AG04450 (cell line): ENCODE measurements around the gene CNBD2. TPM values are rescaled to one million over a fixed set of nuclear protein-coding genes. Genes with fewer than 3 reads are reported as not detected.
"Not testable (repeated sequence)": the region's sequence is repeated elsewhere in the genome, so short reads cannot be mapped to it uniquely, and the experiment has no call there.

Source experiments
- CTCF ChIA-PET: fragments of 300-600, 350-600 bp; formaldehyde crosslinking; extraction: SDS; loops from one replicate; lab custom pipeline; 2022; ENCODE audit warnings: antibody characterized with exemption, inconsistent platforms; lab: Charles Lee
- POLR2A ChIA-PET: fragments of 350-600 bp; formaldehyde crosslinking; extraction: SDS; loops from one replicate; lab custom pipeline; 2021; ENCODE audit warnings: antibody characterized with exemption, inconsistent platforms; lab: Yijun Ruan, JAX
- DNase-seq: peaks from one replicate; pipeline ENCODE4 v3.0.0-alpha.2; 2011; ENCODE audit warnings: low read depth, low spot score
- H3K27ac ChIP-seq: one replicate; pipeline ENCODE4 v1.5.1; 2012; ENCODE audit warnings: low read depth, low read length, control low read depth
- H3K27me3 ChIP-seq: one replicate; pipeline ENCODE4 v1.6.0; 2012; ENCODE audit warnings: low read length; ENCODE audit not compliant: control insufficient read depth, insufficient read depth
- H3K4me3 ChIP-seq: 2 replicates; pipeline ENCODE4 v1.5.1; 2011; ENCODE audit warnings: mild to moderate bottlenecking, low read depth, low read length, control low read depth
- H3K9me3 ChIP-seq: 2 replicates; pipeline ENCODE4 v1.5.1; 2012; ENCODE audit warnings: low read length; ENCODE audit not compliant: control insufficient read depth, insufficient read depth
- polyA plus RNA-seq: library from polyadenylated mRNA; depleted of rRNA; stranded (reverse); fragments of >200 nt; gene quantifications from 2 replicates; pipeline ENCODE4 v1.2.3, GENCODE V29; 2011
- TF ChIP-seq, protein P1 (sequence below): IDR thresholded peaks from 2 replicates; pipeline ENCODE4 v1.5.1; 2011; ENCODE audit warnings: low read depth, low read length, control low read depth, inconsistent platforms

CNBD2 gene
- polyA plus RNA-seq, 1 experiment, result 1.8 TPM

DNA sequence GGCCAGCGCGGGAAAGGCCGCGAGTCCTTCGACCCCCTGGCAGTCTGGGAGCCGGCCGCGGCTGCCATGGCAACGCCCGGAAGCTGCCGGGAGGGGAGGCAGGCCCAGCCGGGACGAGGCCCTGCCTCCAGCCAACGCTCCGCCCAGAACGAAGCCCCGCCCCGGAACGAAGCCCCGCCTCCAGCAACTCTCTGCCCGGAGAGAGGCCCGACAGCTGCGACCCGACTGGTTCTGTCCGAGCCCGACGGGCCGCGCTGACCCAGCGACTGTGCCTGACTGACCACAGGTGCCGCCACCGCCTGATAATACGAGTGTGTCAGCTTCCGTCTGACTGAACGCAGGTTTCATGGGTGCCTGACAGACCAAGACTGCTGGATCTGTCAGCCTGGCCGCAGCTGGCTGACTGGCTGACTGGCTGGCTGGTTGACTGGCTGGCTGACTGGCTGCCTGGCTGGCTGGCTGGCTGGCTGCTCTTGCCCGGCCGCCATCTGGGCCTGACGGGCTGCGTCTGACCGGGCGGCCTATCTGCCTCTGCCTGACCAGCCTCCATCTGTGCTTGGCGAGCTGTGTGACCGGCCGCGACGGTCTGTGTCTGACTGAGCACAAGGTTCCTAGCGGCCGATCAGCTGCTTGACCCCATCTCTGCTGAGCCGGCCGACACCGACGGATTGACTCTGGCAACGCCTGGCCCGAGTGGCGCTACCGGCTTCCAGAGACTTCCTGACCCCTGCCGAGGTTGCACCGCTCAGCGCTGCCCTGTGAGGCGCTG is 96.5 kb downstream of the CNBD2 start:
- no peaks in the 10 kb centered on the region; the same call in 1 of the 2 replicates for H3K9me3 ChIP-seq
- CTCF ChIA-PET, result interaction anchor here (1.2 kb wide), 1 partner anchor 74 kb away, joined by 4 read pairs; no protein-coding TSS in a partner anchor
- POLR2A ChIA-PET, result interaction anchor here (0.6 to 1.8 kb wide), 4 partner anchors 10 to 1131 kb away, joined by 3 to 5 read pairs (median 3); no protein-coding TSS in a partner anchor
- H3K27me3 ChIP-seq, result no peaks in the 10 kb centered on the region
- TF ChIP-seq, protein P1, sequence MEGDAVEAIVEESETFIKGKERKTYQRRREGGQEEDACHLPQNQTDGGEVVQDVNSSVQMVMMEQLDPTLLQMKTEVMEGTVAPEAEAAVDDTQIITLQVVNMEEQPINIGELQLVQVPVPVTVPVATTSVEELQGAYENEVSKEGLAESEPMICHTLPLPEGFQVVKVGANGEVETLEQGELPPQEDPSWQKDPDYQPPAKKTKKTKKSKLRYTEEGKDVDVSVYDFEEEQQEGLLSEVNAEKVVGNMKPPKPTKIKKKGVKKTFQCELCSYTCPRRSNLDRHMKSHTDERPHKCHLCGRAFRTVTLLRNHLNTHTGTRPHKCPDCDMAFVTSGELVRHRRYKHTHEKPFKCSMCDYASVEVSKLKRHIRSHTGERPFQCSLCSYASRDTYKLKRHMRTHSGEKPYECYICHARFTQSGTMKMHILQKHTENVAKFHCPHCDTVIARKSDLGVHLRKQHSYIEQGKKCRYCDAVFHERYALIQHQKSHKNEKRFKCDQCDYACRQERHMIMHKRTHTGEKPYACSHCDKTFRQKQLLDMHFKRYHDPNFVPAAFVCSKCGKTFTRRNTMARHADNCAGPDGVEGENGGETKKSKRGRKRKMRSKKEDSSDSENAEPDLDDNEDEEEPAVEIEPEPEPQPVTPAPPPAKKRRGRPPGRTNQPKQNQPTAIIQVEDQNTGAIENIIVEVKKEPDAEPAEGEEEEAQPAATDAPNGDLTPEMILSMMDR, result no peak
- peak overlapping the region; percentile 66 for H3K4me3 ChIP-seq
- H3K27ac ChIP-seq, result peak overlapping the region; percentile 57
- peak; percentile 48 for DNase-seq

DNA sequence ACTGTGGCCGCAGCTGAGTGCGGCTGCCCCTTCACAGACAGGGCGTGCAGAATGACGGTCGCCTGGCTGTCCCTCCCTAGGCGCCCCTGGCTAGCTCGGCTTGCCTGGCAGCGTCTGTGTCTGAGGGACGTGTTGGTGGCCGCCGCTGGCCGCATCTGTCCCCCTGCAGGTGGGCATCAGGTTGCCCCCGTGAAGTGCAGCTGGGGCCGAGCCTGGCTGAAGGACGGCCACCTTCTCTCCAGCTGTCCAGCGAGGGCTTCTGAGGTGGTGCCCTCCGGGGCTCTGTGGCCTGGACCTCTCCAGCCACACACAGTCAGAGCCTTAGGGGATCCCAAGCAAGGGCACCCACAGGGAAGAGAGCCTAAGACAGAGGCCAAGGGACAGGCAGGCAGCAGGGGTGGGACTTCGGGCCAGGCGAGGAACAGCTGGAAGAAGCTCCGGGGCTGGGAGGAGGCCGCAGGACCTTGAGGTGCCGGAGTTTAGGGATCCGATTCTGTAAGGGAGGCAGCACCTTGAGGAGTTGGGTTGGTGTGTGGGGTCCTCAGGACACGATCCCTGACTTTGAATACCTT is 97.1 kb downstream of the CNBD2 start:
- DNase-seq, result no peak
- POLR2A ChIA-PET, result interaction anchor here (0.6 to 1.8 kb wide), 2 partner anchors 22 to 1130 kb away, joined by 3 to 5 read pairs; no protein-coding TSS in a partner anchor
- H3K27me3 ChIP-seq, result peaks cover under 1% of the 10 kb centered on the region
- TF ChIP-seq, protein P1, result no peak
- no peaks in the 10 kb centered on the region; the same call in 1 of the 2 replicates for H3K9me3 ChIP-seq
- no peak overlapping the region; the same call in 1 of the 2 replicates for H3K4me3 ChIP-seq
- CTCF ChIA-PET, result interaction anchor here (1.2 kb wide), 1 partner anchor 73 kb away, joined by 4 read pairs; no protein-coding TSS in a partner anchor
- H3K27ac ChIP-seq, result peak overlapping the region; percentile 57

DNA sequence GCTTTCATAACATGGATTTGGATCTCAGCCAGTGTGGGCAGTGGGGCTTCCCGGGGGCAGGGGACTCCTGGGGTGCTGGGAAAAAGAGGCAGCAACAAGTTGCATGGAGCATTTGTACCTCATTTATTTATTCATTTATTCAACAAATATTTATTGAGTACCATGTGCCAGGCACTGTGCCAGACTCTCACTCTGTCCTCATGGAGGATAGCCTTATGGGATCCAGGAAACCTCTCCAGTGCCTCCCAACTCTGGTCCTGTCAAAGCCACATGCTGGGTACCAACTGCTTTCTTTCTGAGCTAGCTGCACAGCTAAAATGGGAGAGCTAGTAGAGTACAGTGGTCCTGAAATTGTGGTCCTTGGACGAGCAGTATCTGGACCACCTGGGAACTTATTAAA is 98.4 kb downstream of the CNBD2 start:
- ChIA-PET POLR2A (no interaction called here), CTCF (interaction anchor here (0.5 to 2.0 kb wide), 2 partner anchors 60 to 74 kb away, joined by 4 to 7 read pairs; no protein-coding TSS in a partner anchor)
- TF ChIP-seq, protein P1, result no peak
- peaks cover 12% of the 10 kb centered on the region for H3K27me3 ChIP-seq
- H3K4me3 ChIP-seq, result no peak overlapping the region
- DNase-seq, result no peak
- no peaks in the 10 kb centered on the region; the same call in 1 of the 2 replicates for H3K9me3 ChIP-seq
- H3K27ac ChIP-seq, result no peak overlapping the region

DNA sequence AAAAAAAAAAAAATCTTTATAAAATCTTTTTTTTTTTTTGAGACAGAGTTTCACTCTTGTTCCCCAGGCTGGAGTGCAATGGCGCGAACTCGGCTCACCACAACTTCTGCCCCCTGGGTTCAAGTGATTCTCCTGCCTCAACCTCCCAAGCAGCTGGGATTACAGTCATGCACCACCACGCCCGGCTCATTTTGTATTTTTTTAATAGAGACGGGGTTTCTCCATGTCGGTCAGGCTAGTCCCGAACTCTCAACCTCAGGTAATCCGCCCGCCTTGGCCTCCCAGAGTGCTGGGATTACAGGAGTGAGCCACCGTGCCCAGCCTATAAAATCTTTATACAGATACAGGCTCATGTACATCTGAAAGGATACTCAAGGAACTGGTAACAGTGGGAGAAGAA is 100.1 kb downstream of the CNBD2 start:
- CTCF ChIA-PET, H3K27ac ChIP-seq, H3K4me3 ChIP-seq, POLR2A ChIA-PET, H3K9me3 ChIP-seq, DNase-seq: not testable (repeated sequence)
- peaks cover 25% of the 10 kb centered on the region for H3K27me3 ChIP-seq

DNA sequence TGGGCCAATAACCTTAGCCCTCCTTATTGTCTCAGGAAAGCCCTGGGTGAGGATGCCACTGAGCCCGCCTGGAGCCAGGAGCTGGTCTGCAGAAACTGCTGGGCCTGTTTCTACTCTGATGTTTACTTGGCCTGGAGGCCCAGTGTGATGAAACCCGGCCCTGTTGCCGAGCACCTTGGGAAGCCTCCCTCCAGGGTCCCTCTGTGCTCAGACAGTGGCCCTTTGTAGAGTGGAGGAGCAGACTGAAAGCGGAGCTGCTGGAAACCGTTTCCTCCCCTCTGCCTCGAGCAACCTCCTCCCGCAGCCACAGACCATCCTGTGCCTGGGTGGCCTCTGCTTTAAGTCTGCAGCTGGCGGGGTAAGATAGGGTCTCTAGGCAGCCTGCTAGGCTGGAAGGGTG is 102.1 kb downstream of the CNBD2 start:
- Histone ChIP-seq H3K4me3 (no peak overlapping the region), H3K9me3 (no peaks in the 10 kb centered on the region; the same call in 1 of the 2 replicates), H3K27me3 (peaks cover 31% of the 10 kb centered on the region), H3K27ac (no peak overlapping the region)
- CTCF ChIA-PET, result interaction anchor here (1.4 to 1.5 kb wide), 2 partner anchors 68 to 77 kb away, joined by 6 to 10 read pairs; no protein-coding TSS in a partner anchor
- TF ChIP-seq, protein P1, result no peak
- POLR2A ChIA-PET, result interaction anchor here (0.6 kb wide), 2 partner anchors 21 to 67 kb away, joined by 4 read pairs; no protein-coding TSS in a partner anchor
- DNase-seq, result no peak
